Breast epithelium (tissue), 3 donors: Measurements from ENCODE around the gene CLIP4.

Experiments used
- CTCF ChIP-seq, 3 donors: fragments of 450-650 bp; IDR thresholded peaks; one replicate each; pipeline ENCODE4 v1.5.1; 2016 to 2017; ENCODE audit warnings: antibody characterized with exemption in 3 of 3, mild to moderate bottlenecking in 3 of 3, moderate library complexity in 3 of 3
- POLR2A ChIP-seq: fragments of 450-650 bp; IDR thresholded peaks from one replicate; pipeline ENCODE4 v1.6.1; 2016; ENCODE audit warnings: antibody characterized with exemption, mild to moderate bottlenecking, moderate library complexity

DNA sequence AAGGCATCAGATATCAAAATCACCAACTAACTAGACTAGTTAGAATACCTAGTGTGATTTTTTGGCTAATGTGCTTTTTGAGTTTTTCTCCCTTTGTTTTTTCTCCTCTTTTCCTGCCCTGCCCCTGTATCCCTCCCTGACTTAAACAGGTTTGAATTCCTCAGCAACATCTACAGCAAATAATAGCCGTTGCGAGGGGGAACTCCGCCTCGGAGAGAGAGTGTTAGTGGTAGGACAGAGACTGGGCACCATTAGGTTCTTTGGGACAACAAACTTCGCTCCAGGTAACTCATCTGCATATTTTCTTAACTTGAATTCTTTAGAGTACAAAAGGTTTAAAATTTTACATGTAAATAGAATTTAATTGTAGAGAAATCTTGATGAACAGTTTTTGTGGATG is 45.0 kb downstream of the CLIP4 start:
- TF ChIP-seq POLR2A (no peak), CTCF (IDR thresholded peaks at IDR 0.05) (no peak)
